Measurements from ENCODE around the gene BSCL2. TPM values are rescaled to one million over a fixed set of nuclear protein-coding genes. Genes with fewer than 3 reads are reported as not detected.

The BSCL2 gene
- total and polyA plus RNA-seq, 2 donors (not counting 1 experiment from before 2014, with no cell fraction given) = 35.5 to 62.1 TPM

DNA sequence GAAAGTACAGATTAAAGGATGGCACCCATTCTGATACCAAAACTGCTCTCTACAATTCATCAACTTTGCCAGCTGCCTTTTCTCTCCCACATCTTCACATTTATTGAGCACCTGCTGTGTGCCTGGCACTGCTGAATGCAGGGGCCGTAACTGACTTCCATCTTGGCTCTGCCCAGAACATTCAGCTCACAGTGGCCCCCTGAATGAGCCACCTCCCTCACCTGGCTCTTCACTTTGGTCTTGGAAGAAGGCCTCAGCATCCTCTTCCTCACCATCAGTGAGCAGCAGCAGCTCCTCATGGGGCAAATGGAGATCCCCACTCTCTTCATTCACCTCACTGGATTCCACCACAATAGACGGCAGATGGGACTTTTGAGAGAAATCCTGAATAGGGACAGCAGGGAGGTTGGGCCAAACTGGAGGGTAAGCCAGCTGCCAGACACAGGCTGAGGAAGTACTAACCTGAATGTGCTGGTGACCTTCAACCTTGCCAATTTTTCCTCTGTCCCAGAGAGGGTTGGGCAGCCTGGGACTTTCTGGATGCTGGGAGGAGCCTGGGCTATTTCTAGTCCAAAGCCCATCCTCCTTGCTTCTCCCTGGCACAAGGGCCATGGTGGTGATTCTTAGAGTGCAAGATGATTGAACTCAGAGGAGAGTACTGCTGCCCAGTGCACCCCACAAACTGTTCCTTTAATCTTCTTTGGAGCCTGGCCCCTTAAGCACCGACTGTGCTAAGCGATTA lies 37.6 kb downstream of the BSCL2 start:
- Histone ChIP-seq H3K4me3 (replicated peaks in 1 of 4; ENCODE audit: control extremely low read depth in 1 of 4, insufficient read depth in 1 of 4, low read depth in 3 of 4, low read length in 4 of 4) (no peak overlapping the region), H3K27me3 (ENCODE audit: control insufficient read depth, insufficient read depth, low read length) (no peaks in the 10 kb centered on the region), H4K20me1 (ENCODE audit: control insufficient read depth, extremely low read depth, insufficient read depth, low read length) (no peaks in the 10 kb centered on the region), H3K27ac (ENCODE audit: insufficient read depth, low read length) (no peak overlapping the region), H2AFZ (ENCODE audit: low read length) (no peak overlapping the region), H3K36me3 (ENCODE audit: control insufficient read depth, insufficient read depth, low read length) (peaks cover 11% of the 10 kb centered on the region), H3K4me1 (ENCODE audit: control insufficient read depth, extremely low read depth, insufficient read depth, low read length) (peaks cover 10% of the 10 kb centered on the region), H3K9ac (ENCODE audit: insufficient read depth, low read length) (no peak overlapping the region), H3K79me2 (ENCODE audit: control insufficient read depth, insufficient read depth, low read length) (peaks cover 30% of the 10 kb centered on the region), H3K9me3 (ENCODE audit: control insufficient read depth, insufficient read depth, low read depth, low read length) (no peaks in the 10 kb centered on the region), H3K4me2 (ENCODE audit: extremely low read depth, insufficient read depth, low read length) (no peak overlapping the region)
- TF ChIP-seq, protein P1, sequence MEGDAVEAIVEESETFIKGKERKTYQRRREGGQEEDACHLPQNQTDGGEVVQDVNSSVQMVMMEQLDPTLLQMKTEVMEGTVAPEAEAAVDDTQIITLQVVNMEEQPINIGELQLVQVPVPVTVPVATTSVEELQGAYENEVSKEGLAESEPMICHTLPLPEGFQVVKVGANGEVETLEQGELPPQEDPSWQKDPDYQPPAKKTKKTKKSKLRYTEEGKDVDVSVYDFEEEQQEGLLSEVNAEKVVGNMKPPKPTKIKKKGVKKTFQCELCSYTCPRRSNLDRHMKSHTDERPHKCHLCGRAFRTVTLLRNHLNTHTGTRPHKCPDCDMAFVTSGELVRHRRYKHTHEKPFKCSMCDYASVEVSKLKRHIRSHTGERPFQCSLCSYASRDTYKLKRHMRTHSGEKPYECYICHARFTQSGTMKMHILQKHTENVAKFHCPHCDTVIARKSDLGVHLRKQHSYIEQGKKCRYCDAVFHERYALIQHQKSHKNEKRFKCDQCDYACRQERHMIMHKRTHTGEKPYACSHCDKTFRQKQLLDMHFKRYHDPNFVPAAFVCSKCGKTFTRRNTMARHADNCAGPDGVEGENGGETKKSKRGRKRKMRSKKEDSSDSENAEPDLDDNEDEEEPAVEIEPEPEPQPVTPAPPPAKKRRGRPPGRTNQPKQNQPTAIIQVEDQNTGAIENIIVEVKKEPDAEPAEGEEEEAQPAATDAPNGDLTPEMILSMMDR (conservative IDR thresholded peaks at IDR 0.05 in 1 of 2, IDR thresholded peaks at IDR 0.05 in 1 of 2; ENCODE audit: low read depth in 1 of 2, low read length in 2 of 2) = no peak
- no peak for TF ChIP-seq EZH2 (IDR thresholded peaks at IDR 0.05; ENCODE audit: low read length, missing control alignments)
- DNase-seq (ENCODE audit: low read depth in 2 of 2) = no peak

DNA sequence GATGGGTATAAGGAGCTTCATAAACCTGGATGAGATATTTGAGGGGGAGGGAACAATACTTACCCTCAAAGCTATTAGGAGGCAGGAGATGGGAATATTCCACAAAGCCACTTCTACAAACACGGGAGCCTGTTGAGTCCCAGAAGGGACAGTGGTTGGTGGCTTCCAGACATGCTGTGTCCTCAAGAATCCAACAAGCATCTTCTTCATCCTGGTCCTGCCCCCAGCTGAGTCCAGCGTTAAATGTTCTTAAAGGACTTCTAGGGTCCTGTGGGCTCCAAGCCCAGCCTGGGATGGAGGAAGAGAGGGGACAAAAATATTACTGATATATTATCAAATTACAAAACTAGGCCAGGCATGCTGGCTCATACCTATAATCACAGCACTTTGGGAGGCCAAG lies 39.8 kb downstream of the BSCL2 start:
- Histone ChIP-seq H3K27ac (ENCODE audit: insufficient read depth, low read length) (no peak overlapping the region), H3K9ac (ENCODE audit: insufficient read depth, low read length) (no peak overlapping the region), H3K27me3 (ENCODE audit: control insufficient read depth, insufficient read depth, low read length) (no peaks in the 10 kb centered on the region), H4K20me1 (ENCODE audit: control insufficient read depth, extremely low read depth, insufficient read depth, low read length) (no peaks in the 10 kb centered on the region), H3K79me2 (ENCODE audit: control insufficient read depth, insufficient read depth, low read length) (peaks cover 33% of the 10 kb centered on the region), H3K9me3 (ENCODE audit: control insufficient read depth, insufficient read depth, low read depth, low read length) (no peaks in the 10 kb centered on the region), H3K4me3 (replicated peaks in 1 of 4; ENCODE audit: control extremely low read depth in 1 of 4, insufficient read depth in 1 of 4, low read depth in 3 of 4, low read length in 4 of 4) (peak overlapping the region in 1 of 4 experiments; percentile 71), H3K4me1 (ENCODE audit: control insufficient read depth, extremely low read depth, insufficient read depth, low read length) (peaks cover 10% of the 10 kb centered on the region), H3K36me3 (ENCODE audit: control insufficient read depth, insufficient read depth, low read length) (peaks cover 15% of the 10 kb centered on the region), H2AFZ (ENCODE audit: low read length) (no peak overlapping the region), H3K4me2 (ENCODE audit: extremely low read depth, insufficient read depth, low read length) (no peak overlapping the region)
- no peak for DNase-seq (ENCODE audit: low read depth in 2 of 2)
- TF ChIP-seq, protein P1 (conservative IDR thresholded peaks at IDR 0.05 in 1 of 2, IDR thresholded peaks at IDR 0.05 in 1 of 2; ENCODE audit: low read depth in 1 of 2, low read length in 2 of 2) = no peak
- no peak for TF ChIP-seq EZH2 (IDR thresholded peaks at IDR 0.05; ENCODE audit: low read length, missing control alignments)

DNA sequence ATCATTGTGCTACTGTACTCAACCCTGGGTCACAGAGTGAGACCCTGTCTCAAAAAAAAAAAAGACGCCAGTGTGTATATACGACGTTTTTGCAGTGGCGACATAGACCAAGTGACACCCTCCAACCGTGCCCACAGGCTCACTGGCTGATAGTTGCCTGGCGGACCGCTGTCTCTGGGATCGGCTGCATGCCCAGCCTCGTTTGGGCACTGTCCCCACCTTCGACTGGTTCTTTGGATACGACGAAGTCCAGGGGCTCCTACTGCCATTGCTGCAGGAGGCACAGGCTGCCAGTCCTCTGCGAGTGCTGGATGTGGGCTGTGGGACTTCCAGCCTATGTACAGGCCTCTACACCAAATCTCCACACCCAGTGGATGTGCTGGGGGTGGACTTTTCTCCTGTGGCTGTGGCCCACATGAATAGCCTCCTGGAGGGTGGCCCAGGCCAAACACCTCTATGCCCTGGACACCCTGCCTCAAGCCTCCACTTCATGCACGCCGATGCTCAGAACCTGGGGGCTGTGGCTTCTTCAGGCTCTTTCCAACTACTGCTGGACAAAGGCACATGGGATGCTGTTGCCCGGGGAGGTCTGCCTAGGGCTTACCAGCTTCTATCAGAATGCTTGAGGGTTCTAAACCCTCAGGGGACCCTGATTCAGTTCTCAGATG lies 40.8 kb downstream of the BSCL2 start:
- Histone ChIP-seq H3K36me3 (ENCODE audit: control insufficient read depth, insufficient read depth, low read length) (peaks cover 15% of the 10 kb centered on the region), H4K20me1 (ENCODE audit: control insufficient read depth, extremely low read depth, insufficient read depth, low read length) (no peaks in the 10 kb centered on the region), H3K9ac (ENCODE audit: insufficient read depth, low read length) (peak overlapping the region; percentile 69), H3K27ac (ENCODE audit: insufficient read depth, low read length) (peak overlapping the region; percentile 45), H3K9me3 (ENCODE audit: control insufficient read depth, insufficient read depth, low read depth, low read length) (no peaks in the 10 kb centered on the region), H3K4me2 (ENCODE audit: extremely low read depth, insufficient read depth, low read length) (peak overlapping the region; percentile 99), H3K4me3 (replicated peaks in 1 of 4; ENCODE audit: control extremely low read depth in 1 of 4, insufficient read depth in 1 of 4, low read depth in 3 of 4, low read length in 4 of 4) (peak overlapping the region; percentile 43 to 95 (median 80)), H2AFZ (ENCODE audit: low read length) (no peak overlapping the region), H3K27me3 (ENCODE audit: control insufficient read depth, insufficient read depth, low read length) (no peaks in the 10 kb centered on the region), H3K4me1 (ENCODE audit: control insufficient read depth, extremely low read depth, insufficient read depth, low read length) (peaks cover 10% of the 10 kb centered on the region), H3K79me2 (ENCODE audit: control insufficient read depth, insufficient read depth, low read length) (peaks cover 33% of the 10 kb centered on the region)
- TF ChIP-seq, protein P1 (conservative IDR thresholded peaks at IDR 0.05 in 1 of 2, IDR thresholded peaks at IDR 0.05 in 1 of 2; ENCODE audit: low read depth in 1 of 2, low read length in 2 of 2) = no peak
- TF ChIP-seq EZH2 (IDR thresholded peaks at IDR 0.05; ENCODE audit: low read length, missing control alignments) = no peak
- no peak for DNase-seq (ENCODE audit: low read depth in 2 of 2)
